Measurements from ENCODE around the gene DIS3L2.

- TF ChIP-seq RARB (CRISPR knock-in tag; IDR thresholded peaks at IDR 0.05) (no peak), ISL1 (CRISPR knock-in tag; IDR thresholded peaks at IDR 0.05) (no peak), BACH2 (CRISPR knock-in tag; IDR thresholded peaks at IDR 0.05; ENCODE audit: borderline replicate concordance) (no peak), TCF4 (CRISPR knock-in tag; IDR thresholded peaks at IDR 0.05; ENCODE audit: borderline replicate concordance) (no peak), ARNTL (CRISPR knock-in tag; IDR thresholded peaks at IDR 0.05; ENCODE audit: borderline replicate concordance, low read depth) (no peak), PATZ1 (CRISPR knock-in tag; IDR thresholded peaks at IDR 0.05; ENCODE audit: borderline replicate concordance) (no peak), PPARA (CRISPR knock-in tag; IDR thresholded peaks at IDR 0.05; ENCODE audit: borderline replicate concordance) (no peak), ZNF70 (CRISPR knock-in tag; IDR thresholded peaks at IDR 0.05) (no peak), CSRNP3 (CRISPR knock-in tag; IDR thresholded peaks at IDR 0.05) (no peak), TSHZ2 (CRISPR knock-in tag; IDR thresholded peaks at IDR 0.05) (no peak)
Measured at GRCh38 chr2:232260075-232260474, 298.6 kb downstream of the DIS3L2 start.

All from SK-N-SH treated with all-trans-retinoic acid at 6 μM for 48 hours (cell line).